ENCODE data around the gene BMP4.
"Not testable (repeated sequence)": the region's sequence is repeated elsewhere in the genome, so short reads cannot be mapped to it uniquely, and the experiment has no call there.

Gene BMP4

DNA sequence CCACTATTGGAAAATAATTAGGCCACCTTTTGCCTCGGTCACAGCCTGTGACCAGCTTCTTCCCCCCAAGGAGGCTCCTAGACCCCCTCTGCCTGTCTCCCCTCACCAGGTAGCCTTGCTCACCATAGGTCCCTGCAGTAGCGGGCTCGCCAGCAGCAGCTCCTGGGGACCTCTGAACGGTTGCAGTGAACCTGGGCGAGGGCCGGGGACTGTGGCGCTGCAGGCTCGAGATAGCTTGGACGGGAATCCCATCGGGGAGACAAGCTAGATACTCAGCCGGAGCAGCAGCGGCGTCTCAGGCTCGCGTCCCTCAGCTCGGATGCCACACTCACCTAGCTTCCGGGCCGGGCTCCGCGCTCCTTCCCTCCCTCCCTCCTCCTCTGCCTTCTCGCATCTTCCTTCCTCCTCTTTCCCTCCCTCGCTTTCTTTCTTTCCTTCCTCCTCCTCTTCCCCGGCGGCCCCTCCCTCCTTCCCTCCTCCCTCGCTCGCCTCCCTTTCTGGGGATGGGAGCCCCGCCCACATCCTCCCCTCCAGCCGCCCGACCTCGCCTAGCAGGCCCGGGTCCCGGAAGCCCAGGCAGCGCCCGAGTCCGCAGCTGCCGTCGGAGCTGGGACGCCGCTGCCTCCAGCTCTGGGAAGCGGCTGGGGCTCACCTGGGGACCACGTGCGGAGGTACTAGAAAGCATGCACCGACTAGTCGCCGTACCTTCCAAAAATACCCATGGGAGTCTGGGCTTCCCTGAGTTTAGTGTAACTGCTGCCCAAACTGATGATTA lies at the start of gene BMP4:
Gene BMP4, minus strand, starts transcription at position 399 of the 775 bp plus-strand sequence. CDS start 4,603 bp downstream, outside the sequence.
- peak; percentile 43 for DNase-seq

DNA sequence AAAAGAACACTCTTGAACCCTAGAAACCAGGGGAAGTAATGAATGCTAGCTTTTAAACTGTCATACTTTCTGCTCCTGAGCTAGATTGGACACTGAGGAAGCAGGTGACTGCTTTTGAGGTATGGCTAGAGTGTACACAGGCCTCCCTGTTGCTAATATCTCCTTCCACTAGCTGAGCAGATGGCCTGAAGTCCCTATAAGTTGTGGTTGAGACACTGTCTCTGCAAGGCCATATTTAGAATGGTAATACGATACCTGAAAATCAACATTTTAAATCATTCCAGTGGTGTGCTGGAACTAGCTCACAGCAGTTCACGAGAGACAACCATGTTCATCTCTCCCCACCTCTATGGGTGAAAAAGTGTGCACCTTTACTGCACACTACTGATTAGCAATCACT lies 46.4 kb upstream of the BMP4 start:
- no peak for DNase-seq

DNA sequence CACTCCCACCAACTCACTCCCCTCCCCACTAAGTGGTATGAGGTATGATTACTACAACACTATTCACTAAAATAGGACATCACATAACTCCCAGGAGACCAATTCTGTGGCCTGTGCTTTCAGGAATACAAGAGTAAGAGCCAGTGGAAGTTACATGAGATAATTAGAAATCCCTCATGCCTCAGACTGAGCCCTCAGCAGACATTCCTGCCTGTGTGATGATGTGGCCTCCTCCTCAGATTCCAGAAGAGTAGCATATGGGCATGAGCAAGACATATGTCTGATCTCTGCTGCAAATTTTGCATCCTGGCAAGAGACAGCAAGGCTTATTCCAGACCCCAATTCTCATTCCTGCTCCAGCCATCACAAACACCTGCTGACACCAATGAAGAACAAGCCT lies 46.0 kb upstream of the BMP4 start:
- no peak for DNase-seq

DNA sequence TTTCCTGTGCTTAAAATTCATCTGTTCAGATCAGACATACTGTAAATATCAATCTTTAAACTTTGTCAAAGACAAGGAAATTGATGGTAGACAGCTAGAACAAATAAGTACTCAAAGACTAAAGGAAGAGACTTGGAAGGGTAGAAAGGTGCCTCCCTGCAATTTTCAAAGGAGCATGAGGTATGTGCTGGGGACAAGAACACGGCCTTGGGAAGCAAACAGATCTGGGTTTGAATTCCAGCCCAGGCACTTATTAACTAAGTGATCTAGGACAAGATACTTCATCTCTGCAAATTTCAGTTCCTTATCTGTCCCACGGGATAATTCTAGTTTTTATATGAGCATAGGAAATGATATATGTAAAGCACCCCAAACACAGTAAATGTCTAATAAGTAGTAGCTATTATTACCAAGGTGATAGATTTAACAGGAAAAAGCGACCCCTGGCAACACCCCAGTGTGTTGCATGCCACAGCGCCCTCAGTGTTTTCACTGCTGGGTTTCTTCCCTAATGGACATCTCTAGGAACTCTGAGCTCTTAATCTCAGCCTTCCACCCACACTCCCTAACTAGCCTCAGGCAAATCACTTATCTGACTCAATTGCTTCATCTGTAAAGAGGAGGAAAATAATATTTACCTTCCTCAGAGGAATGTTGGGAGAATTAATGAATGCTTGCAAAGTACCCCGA lies 44.7 kb upstream of the BMP4 start:
- DNase-seq: no peak

DNA sequence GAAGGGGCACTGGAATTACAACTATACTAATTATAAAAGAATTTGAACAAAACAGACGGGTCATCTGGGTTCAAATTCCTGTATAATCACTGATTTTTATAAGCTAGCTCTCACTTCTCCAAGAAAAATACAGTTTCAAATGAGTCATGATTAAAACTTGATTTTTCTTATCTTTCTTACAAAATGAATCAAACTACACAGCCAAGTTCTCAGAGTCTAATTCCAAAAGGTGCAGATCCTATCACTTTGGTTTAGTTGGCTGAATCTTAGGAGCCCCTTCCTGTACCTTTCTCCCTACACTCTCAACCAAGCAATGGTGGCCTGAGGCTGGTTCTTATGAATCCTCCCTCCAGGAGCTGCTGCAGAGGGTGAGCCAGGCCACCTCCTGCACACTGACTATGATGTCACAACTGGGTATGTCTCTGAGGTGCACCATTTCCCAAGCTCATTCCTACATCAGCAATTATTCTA lies 43.8 kb upstream of the BMP4 start:
- no peak for DNase-seq

DNA sequence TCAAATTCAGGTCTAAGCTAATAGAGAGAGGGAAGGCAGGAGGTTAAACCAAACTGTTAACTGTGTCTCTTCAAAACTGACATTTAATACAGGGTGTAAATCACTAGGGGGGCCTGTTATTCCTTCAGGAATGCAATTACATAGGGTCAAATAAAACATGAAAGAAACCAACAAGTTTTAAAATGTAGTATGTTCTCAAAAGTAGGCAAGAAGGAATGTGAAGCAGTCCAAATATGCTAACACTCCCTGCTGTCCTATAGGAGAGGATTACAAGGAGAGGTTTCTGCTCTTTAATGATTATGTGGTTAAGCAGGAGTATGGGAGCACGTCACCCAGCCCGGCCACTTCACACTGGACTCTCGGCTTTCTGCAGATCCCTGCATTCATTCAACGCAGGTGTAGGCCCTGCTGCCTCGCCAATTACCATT lies 42.5 kb upstream of the BMP4 start:
- DNase-seq: no peak

DNA sequence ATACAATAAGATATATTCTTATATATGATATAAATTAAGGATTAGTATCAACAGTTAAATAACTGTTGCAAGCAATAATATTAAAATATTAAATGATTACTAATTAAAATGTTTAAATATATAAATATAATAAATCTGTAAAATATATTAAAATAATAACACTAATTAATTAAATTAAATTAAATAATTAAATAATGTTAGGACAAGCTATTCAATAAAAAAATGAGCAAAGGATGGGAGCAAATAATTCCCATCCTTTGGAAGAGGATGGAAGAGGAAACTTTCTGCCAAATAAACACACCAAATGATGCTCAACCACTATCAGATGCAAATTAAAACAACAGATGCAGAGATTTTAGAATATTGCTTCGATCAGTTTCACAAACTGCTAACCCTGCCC lies 39.4 kb upstream of the BMP4 start:
- no peak for DNase-seq

DNA sequence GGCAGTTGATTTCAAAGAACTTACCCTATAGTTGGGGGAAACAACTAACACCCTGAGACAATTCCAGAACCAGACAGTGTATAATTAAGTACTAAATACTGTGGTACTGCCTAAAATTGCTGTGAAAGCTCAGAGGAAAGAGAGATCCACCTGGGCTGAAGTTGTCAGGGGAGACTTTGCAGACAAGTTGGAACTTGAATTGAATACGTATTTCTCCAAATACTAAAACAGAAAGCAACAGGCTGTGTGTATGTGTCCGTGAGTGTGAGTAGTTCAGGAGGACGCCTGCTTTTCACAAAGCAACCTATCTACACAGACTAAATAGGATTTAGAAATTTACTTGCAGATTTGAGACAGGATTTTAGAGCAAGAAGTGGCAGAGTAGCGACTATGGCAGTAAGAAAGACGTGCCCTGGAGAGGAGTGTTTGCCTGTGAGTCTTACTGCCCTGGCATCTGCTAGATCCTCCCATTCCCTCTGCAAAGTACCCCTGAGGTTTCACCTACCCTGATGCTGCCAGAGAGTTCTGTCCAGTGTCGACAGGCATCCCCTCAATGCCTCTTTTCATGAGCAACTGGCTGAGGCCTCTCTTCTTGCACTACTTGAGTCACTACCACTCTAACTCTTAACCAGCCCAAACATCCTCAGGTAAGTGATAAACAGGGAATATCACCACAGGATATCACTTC lies 37.4 kb upstream of the BMP4 start:
- no peak for DNase-seq

DNA sequence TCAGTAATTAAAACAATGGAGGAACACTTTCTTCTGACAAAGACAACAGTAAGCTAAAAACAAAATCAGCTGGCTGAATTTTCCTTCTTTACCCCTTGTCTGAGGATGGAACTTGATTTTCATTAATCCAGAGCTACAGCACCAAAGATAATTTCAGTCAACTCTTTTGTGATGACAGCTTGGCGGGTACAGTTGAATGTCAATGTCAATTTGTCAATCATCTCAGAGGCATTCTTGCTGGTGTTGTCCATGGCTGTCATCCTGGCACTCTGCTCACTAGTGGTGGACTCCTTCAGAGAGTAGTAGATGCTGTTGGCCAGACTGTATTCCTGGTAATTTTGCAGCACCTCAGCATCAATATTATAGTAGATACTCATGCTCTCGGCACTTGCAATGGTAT lies 34.4 kb upstream of the BMP4 start:
- no peak for DNase-seq

DNA sequence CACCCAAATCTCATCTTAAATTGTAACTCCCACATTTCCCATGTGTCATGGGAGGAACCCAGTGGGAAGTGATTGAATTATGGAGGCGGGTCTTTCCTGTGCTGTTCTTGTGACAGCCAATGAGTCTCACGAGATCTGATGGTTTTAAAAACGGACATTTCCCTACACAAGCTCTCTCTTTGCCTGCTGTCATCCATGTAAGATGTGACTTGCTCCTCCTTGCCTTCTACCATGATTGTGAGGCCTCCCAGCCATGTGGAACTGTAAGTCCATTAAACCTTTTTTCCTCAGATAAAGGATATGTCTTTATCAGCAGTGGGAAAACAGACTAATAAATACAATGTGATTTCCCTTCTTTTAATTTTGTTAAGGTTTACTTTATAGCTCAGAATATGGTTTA lies 30.1 kb upstream of the BMP4 start:
- not testable (repeated sequence) for DNase-seq

DNA sequence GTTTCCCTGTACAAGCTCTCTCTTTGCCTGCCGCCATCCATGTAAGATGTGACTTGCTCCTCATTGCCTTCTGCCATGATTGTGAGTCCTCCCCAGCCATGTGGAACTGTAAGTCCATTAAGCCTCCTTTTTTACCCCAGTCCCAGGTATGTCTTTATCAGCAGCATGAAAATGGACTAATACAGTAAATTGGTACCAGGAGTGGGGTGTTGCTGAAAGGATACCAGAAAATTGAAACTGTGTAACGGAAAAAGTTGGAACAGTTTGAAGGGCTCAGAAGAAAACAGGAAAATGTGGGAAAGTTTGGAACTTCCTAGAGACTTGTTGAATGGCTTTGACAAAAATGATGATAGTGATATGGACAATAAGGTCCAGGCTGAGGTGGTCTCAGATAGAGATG lies 28.3 kb upstream of the BMP4 start:
- DNase-seq: not testable (repeated sequence)

DNA sequence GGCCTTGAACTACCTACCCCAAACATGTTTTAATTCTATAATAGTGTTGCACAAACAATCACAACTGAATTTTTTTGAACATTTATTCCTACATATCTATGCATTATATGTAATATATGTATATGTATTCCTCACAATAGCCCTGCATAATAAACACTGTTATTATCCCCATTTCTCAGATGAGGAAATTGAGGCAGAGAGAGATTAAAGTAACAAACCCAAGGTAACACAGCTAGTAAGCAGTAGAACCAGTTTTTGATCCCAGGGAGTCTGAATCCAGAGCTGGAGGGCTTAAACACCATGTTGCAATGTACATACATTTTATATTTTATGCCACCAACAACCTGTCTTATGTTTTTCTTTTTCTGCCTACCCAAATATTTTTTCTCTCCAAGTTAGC lies 26.5 kb upstream of the BMP4 start:
- no peak for DNase-seq

DNA sequence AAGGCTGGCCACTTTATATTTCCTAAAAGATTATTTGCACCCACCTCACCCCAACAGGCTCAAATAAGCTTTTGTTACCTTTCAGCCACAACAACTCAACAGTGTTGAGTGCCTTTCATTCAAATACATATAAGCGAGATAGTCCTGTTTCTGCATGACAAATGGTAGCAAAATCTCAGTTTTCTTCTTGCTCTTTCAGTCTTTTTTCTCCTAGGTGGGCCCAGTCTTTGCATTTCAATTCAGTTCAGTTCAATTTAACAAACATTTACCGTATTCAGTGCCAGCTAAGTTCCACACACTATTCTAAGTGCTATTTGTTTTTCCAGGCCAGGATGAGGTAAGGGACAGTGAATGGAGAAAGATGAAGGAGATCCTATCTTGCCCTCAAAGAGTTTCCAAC lies 25.9 kb upstream of the BMP4 start:
- DNase-seq: no peak

DNA sequence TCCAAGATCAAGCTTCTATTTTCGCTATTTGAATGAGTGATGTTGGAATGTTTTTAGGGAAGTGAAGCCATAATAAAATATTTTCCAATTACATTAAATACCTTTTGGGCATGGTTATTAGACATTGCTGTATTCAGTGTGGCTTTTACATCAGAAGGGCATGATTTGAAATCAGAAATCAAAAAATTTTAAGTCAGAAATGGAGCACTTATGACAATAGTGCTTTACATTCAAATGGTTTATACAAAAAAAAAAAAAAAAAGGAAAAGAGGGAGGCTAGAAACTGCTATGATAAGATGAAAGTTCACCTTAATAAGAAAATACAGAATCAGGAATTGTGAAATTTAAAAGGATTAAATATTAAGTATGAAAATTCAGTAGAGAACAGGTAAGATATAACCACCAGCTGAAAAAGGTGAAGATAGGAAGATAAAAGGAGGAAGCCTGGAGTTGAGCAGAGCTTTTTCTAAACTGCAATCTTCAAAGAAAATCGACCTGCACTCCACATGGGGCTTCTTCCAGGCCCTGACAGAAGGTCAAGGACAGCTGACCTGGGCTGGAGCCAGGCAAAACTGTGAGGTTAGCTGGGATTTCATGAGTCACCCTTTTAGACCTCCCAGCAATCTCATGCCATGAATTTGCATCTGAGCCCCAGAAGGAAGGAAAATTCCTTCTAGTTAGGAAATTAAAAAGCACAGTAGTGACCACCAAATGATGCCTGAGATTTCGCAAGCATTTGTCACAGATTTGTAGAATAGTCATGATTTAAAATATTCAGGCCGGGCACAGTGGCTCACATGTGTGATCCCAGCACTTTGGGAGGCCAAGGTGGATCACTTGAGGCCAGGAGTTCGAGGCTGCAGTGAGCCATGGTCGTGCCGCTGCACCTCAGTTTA lies 23.4 kb upstream of the BMP4 start:
- DNase-seq: no peak

DNA sequence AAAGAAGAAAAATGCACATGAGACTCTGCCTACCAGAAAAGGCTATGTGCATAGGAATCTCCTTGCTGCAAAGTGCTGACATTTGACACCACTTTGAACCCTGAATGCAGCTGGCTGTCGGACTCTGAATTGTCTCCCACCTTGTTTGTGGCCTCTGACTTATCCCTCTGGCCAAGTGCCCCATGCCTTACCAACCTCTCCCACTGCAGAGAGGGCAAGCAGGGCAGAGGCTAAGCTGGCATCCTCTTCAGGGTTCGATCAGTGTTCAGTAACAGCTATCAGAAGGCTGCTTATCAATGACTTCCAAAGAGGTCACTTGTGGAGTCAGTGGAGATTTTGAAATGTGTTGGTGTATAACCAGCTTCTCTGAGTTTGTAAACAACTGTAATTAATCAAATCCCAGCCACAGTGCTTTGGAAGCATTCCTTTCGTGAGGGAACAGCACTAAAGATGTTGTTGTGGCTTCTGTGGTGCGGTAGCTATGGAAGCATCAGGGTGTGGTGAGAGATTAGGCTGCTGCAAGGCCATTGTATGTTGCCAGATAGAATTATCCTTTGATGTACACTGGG lies 22.6 kb upstream of the BMP4 start:
- no peak for DNase-seq

DNA sequence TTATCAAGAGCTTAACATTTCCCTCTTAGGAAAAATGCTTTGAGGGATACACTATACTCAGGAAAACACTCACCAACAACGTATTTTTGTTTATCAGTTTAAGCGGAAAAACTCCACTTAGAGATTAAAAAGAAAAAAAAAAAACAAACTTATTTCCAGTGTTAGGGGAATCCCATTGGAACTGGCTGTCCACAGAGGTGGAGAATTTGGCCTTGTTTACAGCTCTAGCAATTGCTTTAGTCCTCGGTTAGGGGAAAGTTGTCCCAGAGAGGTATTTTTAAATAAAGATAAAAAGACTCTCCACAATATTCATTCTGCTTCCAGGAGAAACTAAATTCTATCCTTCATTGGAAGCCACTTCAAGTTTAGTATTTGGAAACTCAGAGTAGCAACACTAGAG lies 21.6 kb upstream of the BMP4 start:
- DNase-seq: no peak

DNA sequence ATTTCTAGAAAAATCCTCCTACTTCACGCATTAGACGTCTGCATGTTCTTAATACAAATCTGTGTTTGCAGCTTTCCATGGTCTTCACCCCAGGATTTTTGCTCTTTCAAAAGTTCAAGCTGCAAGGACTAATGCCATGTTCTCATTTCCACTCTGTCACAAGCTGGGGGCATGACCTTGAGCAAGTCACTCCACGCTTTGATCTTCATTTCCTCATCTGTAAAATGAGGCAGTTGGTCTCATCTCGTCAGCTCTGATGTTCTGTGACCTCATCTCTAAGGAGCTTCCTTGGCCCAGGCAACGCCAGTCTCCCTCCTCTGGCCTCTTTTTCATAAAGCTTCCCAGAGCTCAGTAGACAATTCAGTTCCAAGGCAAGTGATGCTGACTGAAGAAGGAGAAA lies 18.8 kb upstream of the BMP4 start:
- no peak for DNase-seq

DNA sequence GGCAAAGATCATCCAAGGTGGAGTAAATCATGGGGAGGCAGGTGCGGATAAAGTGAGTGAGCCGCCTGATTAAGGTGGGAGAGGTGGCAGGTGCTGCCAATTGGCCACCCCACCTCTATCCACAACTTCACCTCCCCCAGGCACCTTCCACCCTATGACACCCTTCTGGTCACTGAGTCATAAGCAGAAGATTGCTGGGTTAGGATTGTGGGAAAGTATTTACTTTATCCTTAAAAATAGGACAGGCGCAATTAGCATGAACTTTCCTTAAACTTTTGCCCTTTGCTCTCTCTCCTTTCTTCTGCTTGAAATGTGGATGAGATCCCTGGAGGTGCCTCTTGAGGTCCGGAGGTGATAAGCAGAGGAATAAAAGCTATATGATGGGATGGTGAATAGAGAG lies 14.9 kb upstream of the BMP4 start:
- DNase-seq: no peak

DNA sequence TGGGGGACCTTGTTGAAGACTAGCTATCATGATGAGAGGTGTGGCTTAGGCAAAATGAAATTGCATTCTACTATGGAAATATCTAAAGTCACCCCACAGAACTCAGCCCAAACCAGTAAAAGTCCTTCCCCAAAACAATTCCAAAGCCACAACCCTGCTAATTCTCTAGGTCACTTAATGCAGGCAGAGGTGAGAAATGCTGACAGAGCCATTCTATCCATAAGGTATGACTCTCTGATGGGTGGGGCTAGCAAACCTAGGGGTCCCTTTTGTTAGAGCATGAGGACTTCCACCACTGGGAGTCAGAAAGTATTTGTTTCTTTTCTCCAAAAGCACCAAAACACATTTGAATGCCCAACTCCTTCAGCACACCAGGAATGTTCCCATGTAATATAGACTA lies 12.7 kb upstream of the BMP4 start:
- no peak for DNase-seq

DNA sequence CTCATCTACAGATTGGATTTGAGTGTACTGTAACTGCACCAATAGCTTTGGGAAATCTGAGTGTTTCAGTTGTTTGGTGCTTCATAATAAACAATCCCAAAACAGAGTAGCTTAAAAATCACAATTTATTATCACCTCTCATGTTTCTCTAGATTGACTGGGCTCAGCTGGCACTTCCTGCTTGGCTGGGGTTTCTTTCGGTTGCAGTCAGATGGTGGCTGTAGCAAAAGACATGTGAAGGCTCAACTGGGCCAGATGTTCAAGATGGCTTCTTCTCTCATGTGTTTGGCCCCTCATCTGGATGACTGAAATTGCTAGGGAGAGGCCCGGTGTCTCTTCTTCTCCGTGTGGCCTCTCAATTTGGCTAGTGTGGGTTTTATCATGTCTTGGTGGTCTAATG lies 12.1 kb upstream of the BMP4 start:
- DNase-seq: no peak

DNA sequence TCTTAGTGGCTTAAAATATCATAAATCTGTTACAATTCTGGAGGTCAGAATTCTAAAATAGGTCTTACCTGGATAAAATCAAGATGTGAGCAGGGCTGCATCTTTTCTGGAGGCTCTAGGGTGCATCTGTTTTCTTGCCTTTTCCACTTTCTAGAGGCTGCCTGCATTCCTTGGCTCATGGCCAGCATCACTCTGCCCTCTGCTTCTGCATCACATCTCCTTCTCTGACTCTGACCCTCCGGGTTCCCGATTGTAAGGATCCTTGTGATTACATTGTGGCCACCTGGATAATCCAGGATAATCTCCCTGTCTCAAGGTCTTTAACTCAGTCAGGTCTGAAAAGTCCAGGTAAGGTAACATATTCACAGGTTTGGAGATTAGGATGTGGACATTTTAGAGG lies 11.0 kb upstream of the BMP4 start:
- no peak for DNase-seq

DNA sequence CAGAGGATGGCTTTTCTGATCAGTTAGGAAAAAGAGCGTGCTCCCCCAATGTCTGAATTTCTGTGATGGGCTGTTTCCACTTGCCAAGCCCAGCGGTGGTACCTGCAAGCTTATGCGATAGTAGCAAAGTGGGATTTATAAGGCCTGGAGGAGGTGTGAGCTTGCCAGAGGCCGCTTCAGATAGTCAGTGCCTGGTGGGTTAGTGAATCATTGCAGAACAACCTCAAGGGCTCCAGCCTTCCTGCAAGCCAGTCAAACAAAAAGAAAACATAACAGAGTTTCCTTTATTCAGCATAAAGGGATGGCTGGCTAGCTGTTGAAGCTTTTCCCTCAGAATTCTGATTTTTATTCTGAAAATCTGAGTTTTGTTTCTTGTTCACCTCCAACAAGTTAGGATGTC lies 7.6 kb upstream of the BMP4 start:
- DNase-seq: no peak

All from CD4-positive, alpha-beta T cell treated with Interleukin-6 for 4 hours (primary cell).